ENCODE measurements around the gene SLC6A19. TPM values are rescaled to one million over a fixed set of nuclear protein-coding genes. Genes with fewer than 3 reads are reported as not detected.

SLC6A19 gene
- total RNA-seq, 1 donor from 2014 or later: not detected

GRCh38 chr5:1244255-1244654, 42.9 kb downstream of the SLC6A19 start:
- no peak for DNase-seq (ENCODE audit: low spot score)

DNA sequence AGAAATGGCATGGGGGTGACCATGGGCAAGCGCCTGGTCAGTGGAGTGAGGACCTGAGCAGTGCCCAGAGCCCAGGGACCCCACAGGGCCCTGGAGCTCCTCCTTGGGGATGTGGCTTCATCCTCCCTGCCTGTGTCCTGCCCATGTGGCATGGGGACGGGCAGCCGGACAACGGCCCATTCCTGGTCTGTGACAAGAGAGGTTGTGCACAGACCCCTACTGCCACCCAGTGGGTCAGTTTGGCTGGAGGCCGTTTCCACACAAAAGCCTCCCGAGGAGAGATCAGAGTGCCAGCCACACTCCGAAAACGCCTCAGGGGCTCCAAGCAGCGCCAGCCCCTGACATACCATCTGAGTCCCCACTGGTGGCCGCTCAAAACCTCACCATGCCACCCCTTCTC, 43.6 kb downstream of the SLC6A19 start:
- DNase-seq (ENCODE audit: low spot score): no peak

GRCh38 chr5:1245905-1246576, 44.6 kb downstream of the SLC6A19 start:
- no peak for DNase-seq (ENCODE audit: low spot score)

- no peak for DNase-seq (ENCODE audit: low spot score)
These were observed 45.5 kb downstream of the SLC6A19 start for GRCh38 chr5:1246711-1247431.

GRCh38 chr5:1247811-1248210, 46.4 kb downstream of the SLC6A19 start:
- no peak for DNase-seq (ENCODE audit: low spot score)

- no peak for DNase-seq (ENCODE audit: low spot score)
These were observed 48.2 kb downstream of the SLC6A19 start for GRCh38 chr5:1249366-1250280.

- no peak for DNase-seq (ENCODE audit: low spot score)
These were observed 50.5 kb downstream of the SLC6A19 start for GRCh38 chr5:1251678-1252580.

DNA sequence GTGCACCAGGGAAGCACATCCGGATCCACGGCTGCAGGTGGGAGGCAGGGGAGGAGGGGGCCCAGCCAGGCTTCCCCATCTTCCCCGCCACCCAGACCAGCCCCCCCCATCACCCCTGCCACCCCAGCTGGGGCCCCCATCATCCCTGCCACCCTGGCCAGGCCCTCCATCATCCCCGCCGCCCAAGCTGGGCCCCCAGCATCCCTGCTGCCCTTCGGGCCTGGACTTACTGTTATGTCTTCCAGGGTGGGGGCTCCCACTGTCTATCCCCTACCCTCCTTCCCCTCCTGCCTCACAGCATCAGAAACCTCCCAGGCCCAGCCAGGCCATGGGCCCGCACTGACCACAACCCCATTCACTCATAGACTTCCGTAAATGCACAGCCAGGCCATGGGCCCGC, 51.3 kb downstream of the SLC6A19 start:
- no peak for DNase-seq (ENCODE audit: low spot score)

DNA sequence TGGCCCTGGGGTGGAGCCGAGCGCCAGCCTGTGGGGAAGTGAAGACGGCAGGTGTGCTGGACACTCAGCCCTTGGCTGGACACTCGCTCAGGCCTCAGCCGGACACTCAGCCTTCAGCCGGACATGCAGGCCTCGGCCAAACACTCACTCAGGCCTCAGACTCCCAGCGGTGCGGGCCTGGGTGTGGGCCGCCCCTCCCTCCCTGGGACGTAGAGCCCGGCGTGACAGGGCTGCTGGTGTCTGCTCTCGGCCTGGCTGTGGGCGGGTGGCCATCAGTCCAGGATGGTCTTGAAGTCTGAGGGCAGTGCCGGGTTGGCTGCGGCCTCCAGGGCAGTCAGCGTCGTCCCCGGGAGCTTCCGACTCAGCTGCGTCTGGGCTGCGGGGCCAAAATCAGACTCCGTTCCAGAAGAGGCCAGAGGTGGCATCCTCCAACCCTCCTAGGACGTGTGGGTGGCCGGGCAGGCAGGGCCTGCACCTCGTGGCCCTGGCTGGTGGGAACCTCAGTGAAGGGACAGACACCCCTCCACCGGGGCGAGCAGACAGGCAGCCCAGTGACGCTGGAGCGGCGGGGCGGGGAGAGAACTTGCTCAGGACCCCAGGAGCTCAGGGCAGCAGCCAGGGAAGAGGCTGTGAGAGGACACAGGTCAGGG, 52.2 kb downstream of the SLC6A19 start:
- DNase-seq (ENCODE audit: low spot score): no peak

DNA sequence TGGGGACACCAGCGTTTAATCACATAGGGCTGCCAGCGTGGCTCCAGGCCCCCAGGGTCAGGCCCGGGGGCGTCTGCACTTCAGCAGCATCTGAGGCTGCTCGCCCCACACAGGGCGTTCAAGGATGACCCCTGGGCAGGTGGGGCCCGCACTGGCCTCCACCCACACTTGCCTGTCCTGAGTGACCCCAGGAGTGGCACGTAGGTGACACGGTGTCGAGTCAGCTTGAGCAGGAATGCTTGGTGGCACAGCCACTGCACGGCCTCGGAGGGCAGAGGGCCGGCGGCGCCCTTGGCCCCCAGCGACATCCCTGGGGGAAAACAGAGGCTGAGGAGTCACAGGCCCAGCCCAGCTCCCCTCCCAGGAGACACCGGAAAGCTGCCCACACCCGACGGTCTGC, 52.8 kb downstream of the SLC6A19 start:
- DNase-seq (ENCODE audit: low spot score): no peak

- no peak for DNase-seq (ENCODE audit: low spot score)
These were observed 53.7 kb downstream of the SLC6A19 start for GRCh38 chr5:1255081-1255561.

DNA sequence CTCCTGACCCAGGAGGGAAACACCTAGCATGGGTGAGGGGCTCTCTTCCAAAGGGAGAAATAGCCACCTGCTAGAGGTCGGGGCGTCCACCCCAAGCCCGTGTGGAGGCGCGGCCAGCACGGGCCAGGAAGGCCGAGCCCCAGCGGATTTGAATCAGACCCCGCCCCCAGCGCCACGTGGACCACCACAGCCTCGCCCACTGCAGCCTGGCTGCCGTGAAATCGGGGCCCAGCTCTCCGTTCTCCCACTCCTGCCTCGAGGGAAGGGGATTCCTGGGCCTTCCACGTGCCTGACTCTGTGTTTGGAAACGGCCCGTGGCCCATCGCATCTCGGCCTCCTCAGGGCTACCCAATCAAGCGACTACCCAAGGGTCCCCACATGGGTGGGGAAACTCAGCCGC, 55.4 kb downstream of the SLC6A19 start:
- DNase-seq (ENCODE audit: low spot score): no peak

DNA sequence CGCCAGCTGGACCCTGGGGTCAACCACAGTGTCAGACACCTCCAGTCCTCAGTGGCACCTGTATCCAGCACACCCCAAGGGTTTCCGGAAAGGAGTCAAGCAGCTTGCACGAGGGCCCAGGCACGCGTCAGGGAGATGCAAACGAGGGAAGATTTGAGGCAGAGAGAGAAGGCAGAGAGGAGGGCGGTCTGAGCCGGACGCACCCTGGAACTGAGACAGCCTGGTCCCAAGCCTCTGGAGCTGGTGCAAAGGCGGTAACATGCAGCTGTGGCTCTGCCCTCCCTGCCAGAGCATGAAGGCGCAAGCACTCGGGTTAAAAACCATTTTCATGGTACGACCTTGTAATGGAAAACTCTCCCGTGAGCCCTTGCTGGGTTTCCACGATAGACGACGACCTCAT, 56.0 kb downstream of the SLC6A19 start:
- DNase-seq (ENCODE audit: low spot score): no peak

DNA sequence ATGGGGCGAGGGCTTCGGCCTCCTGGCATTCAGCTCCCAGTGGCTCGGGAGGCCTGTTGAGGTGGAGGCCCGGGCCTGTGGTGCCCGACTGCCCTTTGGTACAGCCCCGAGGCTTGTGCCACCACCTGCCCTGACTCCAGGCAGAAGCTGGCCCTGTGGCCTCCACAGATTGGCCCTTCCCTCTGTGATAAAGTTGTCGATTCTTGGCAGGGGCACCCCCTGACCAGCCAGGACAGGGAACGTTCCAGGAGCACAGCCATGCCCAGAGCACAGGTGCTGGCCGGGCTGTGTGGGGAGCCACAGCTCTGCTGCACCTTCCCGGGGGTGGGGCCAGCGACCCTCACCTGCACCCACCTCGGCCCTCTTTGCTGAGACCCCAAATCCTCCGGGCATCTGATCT, 56.4 kb downstream of the SLC6A19 start:
- DNase-seq (ENCODE audit: low spot score): no peak

GRCh38 chr5:1259806-1260480, 58.5 kb downstream of the SLC6A19 start:
- DNase-seq (ENCODE audit: low spot score): no peak

DNA sequence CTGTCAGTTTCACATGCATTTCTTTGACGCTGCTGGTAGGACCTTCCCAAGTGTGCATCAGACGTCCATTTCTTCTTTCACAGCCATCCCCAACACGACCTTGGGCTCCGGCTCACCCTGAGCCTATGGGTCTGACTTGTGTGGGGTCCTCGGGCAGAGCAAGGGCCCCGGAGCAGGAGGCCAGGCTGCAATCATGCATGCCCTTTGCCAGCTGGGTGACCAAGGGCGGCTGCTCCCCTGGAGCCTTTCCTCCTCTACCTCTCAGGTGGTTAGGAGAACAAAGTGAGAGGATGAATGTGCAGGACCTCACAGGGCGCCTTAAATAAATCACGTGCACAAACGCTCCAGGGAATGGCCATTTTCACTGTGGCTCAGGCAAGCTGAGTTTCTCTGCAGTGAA, 60.2 kb downstream of the SLC6A19 start:
- no peak for DNase-seq (ENCODE audit: low spot score)

DNA sequence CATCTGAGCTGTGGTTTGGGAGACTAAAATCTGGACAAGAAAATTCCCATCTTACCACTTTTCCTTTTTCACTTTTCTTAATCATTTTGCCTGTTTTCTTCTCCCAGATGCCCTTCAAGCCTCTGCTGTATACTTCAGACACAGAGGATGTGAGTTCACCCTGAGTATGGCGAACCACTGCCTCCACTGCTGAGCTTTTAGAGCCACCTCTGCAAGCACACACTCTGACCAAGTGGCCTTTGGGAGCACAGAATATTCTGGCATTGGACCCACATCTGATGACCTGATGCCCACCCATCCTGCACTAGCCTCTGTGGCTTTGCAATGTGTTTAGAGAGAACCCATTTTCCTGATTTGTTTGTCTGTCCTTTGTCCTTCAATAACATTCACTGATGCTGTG, 61.0 kb downstream of the SLC6A19 start:
- no peak for DNase-seq (ENCODE audit: low spot score)

DNA sequence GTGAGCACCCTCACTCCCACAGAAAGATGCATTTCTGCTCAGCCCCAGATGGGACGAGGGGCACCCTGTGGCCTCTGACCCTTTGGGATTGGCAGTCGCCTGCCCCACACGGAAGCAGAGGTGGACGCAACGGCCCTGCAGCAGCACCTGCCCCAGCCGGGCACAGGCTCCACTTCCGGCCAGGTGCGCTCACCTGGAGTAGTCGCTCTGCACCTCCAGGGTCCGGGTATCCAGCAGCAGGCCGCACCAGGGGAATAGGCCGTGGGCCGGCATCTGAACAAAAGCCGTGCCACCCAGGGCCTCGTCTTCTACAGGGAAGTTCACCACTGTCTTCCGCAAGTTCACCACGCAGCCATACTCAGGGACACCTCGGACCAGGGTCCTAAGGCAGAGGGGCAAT, 62.8 kb downstream of the SLC6A19 start:
- no peak for DNase-seq (ENCODE audit: low spot score)

GRCh38 chr5:1265026-1265425, 63.6 kb downstream of the SLC6A19 start:
- no peak for DNase-seq (ENCODE audit: low spot score)

All from ureter (tissue), 1 donor.